H1 (cell line): ENCODE results near the gene FGGY. TPM values are rescaled to one million over a fixed set of nuclear protein-coding genes. Genes with fewer than 3 reads are reported as not detected.

Experiments used
- CTCF ChIA-PET: fragments of 300-600 bp; sonication (Branson Sonifier 250); formaldehyde crosslinking; loops from one replicate; lab custom pipeline; 2021; ENCODE audit not compliant: partially characterized antibody; lab: Charles Lee
- POLR2A ChIA-PET: fragments of 300-600 bp; sonication (Branson Sonifier 250); formaldehyde crosslinking; loops from one replicate; lab custom pipeline; 2021; ENCODE audit warnings: inconsistent platforms; ENCODE audit not compliant: partially characterized antibody; lab: Charles Lee
- DNase-seq, 2 experiments: peaks; one replicate each; pipeline versions ENCODE4 v3.0.0 to v3.0.0-alpha.2; 2010 to 2022; ENCODE audit warnings: low spot score in 2 of 2, low read depth in 1 of 2, mixed read lengths in 1 of 2
- FAIRE-seq: peaks from 2 replicates; lab custom pipeline; 2011; peaks lifted over from hg19 to GRCh38; lab: Jason Lieb, UNC
- H2AFZ ChIP-seq: 2 replicates; pipeline ENCODE4 v1.8.1; 2012; ENCODE audit warnings: low read length, inconsistent platforms
- H2AK5ac ChIP-seq: 2 replicates; pipeline ENCODE4 v1.6.1; 2013; ENCODE audit warnings: low read depth, low read length
- H2BK120ac ChIP-seq: replicated peaks from 2 replicates; pipeline ENCODE3; 2013; ENCODE audit warnings: low read depth, low read length, inconsistent platforms
- H2BK12ac ChIP-seq: 2 replicates; pipeline ENCODE4 v1.6.1; 2013; ENCODE audit warnings: low read depth, low read length
- H2BK15ac ChIP-seq: 2 replicates; pipeline ENCODE4 v1.6.1; 2013; ENCODE audit warnings: low read length
- H2BK20ac ChIP-seq: 2 replicates; pipeline ENCODE4 v1.6.1; 2013; ENCODE audit warnings: low read length
- H2BK5ac ChIP-seq: 2 replicates; pipeline ENCODE4 v1.6.1; 2013; ENCODE audit warnings: low read depth, low read length
- H3K14ac ChIP-seq: 2 replicates; pipeline ENCODE4 v1.6.1; 2013; ENCODE audit warnings: inconsistent platforms; ENCODE audit not compliant: insufficient read length
- H3K18ac ChIP-seq: 2 replicates; pipeline ENCODE4 v1.6.1; 2013; ENCODE audit warnings: low read length; ENCODE audit errors: extremely low read depth
- H3K23ac ChIP-seq: 2 replicates; pipeline ENCODE4 v1.6.1; 2013; ENCODE audit warnings: inconsistent platforms; ENCODE audit not compliant: insufficient read length
- H3K23me2 ChIP-seq: 2 replicates; pipeline ENCODE4 v1.6.1; 2013; ENCODE audit warnings: low read depth, low read length
- H3K27ac ChIP-seq: 2 replicates; pipeline ENCODE4 v1.6.1; 2011; ENCODE audit warnings: low read depth, low read length, inconsistent platforms
- H3K27me3 ChIP-seq, 4 experiments: replicated peaks in 1 of 4; 1 replicate in 1 of 4; 2 replicates in 3 of 4; pipeline versions ENCODE4 v1.6.1 to v1.8.1; 2011 to 2013; ENCODE audit warnings: low read length in 3 of 4, mild to moderate bottlenecking in 3 of 4, inconsistent platforms in 2 of 4, mixed read lengths in 2 of 4, moderate library complexity in 1 of 4; ENCODE audit not compliant: control insufficient read depth in 3 of 4, insufficient read depth in 3 of 4; ENCODE audit errors: extremely low read depth in 1 of 4
- H3K36me3 ChIP-seq, 4 experiments: 2 replicates each; pipeline versions ENCODE4 v1.6.1 to v1.8.1; 2011 to 2013; ENCODE audit warnings: mild to moderate bottlenecking in 4 of 4, low read length in 3 of 4, moderate library complexity in 2 of 4, control low read depth in 1 of 4, inconsistent platforms in 1 of 4; ENCODE audit not compliant: insufficient read depth in 4 of 4, control insufficient read depth in 2 of 4
- H3K4ac ChIP-seq: replicated peaks from 2 replicates; pipeline ENCODE3; 2013; ENCODE audit warnings: low read length, low read depth, mixed read lengths, inconsistent platforms; ENCODE audit not compliant: insufficient read length
- H3K4me1 ChIP-seq, 4 experiments: replicated peaks in 1 of 4; 1 replicate in 1 of 4; 2 replicates in 3 of 4; pipeline versions ENCODE4 v1.6.1 to v1.8.1; 2011 to 2013; ENCODE audit warnings: low read length in 3 of 4, inconsistent platforms in 2 of 4, mixed read lengths in 1 of 4; ENCODE audit not compliant: insufficient read depth in 4 of 4, control insufficient read depth in 3 of 4
- H3K4me2 ChIP-seq, 2 experiments: 2 replicates each; pipeline versions ENCODE4 v1.6.1 to v1.8.1; 2011 to 2013; ENCODE audit warnings: low read depth in 2 of 2, low read length in 2 of 2, control low read depth in 1 of 2, inconsistent platforms in 1 of 2, mild to moderate bottlenecking in 1 of 2; ENCODE audit not compliant: insufficient read depth in 1 of 2
- H3K4me3 ChIP-seq, 4 experiments: fragments of 200-600, 300-600 bp in 1 of 4; sonication (generic), shearing (Covaris generic), sonication (Bioruptor Twin) in 1 of 4; 2 replicates each; pipeline versions ENCODE4 v1.5.1 to v1.8.1; 2011 to 2016; ENCODE audit warnings: low read length in 4 of 4, low read depth in 3 of 4, control low read depth in 2 of 4, inconsistent platforms in 2 of 4, mild to moderate bottlenecking in 2 of 4, mixed read lengths in 1 of 4, moderate library complexity in 1 of 4; ENCODE audit not compliant: insufficient read depth in 2 of 4; ENCODE audit errors: extremely low read depth in 1 of 4
- H3K56ac ChIP-seq: replicated peaks from 2 replicates; pipeline ENCODE3; 2013; ENCODE audit warnings: low read depth, mild to moderate bottlenecking, mixed read lengths, low read length, inconsistent platforms; ENCODE audit not compliant: insufficient read length
- H3K79me1 ChIP-seq: 2 replicates; pipeline ENCODE4 v1.6.1; 2013; ENCODE audit warnings: low read depth, low read length, control low read depth
- H3K79me2 ChIP-seq, 2 experiments: 2 replicates each; pipeline versions ENCODE4 v1.6.1 to v1.8.1; 2012 to 2013; ENCODE audit warnings: low read length in 2 of 2, mild to moderate bottlenecking in 2 of 2, inconsistent platforms in 1 of 2; ENCODE audit not compliant: insufficient read depth in 2 of 2, control insufficient read depth in 1 of 2
- H3K9ac ChIP-seq, 4 experiments: replicated peaks in 1 of 4; 1 replicate in 1 of 4; 2 replicates in 3 of 4; pipeline versions ENCODE4 v1.6.1 to v1.8.1; 2011 to 2013; ENCODE audit warnings: low read depth in 3 of 4, low read length in 3 of 4, control low read depth in 2 of 4, mild to moderate bottlenecking in 2 of 4, moderate library complexity in 2 of 4, inconsistent platforms in 1 of 4; ENCODE audit errors: extremely low read depth in 1 of 4
- H3K9me3 ChIP-seq, 2 experiments: 2 replicates each; pipeline versions ENCODE4 v1.6.1 to v1.8.1; 2012 to 2013; ENCODE audit warnings: mild to moderate bottlenecking in 2 of 2, moderate library complexity in 2 of 2, control low read depth in 1 of 2, inconsistent platforms in 1 of 2, low read depth in 1 of 2, low read length in 1 of 2, mixed read lengths in 1 of 2; ENCODE audit not compliant: insufficient read depth in 2 of 2
- H4K20me1 ChIP-seq, 2 experiments: replicated peaks in 1 of 2; 2 replicates each; pipeline versions ENCODE3 to v1.8.1; 2011 to 2013; ENCODE audit warnings: inconsistent platforms in 2 of 2, low read length in 2 of 2, mild to moderate bottlenecking in 1 of 2; ENCODE audit not compliant: insufficient read depth in 2 of 2, control insufficient read depth in 1 of 2
- H4K5ac ChIP-seq: 2 replicates; pipeline ENCODE4 v1.6.1; 2013; ENCODE audit warnings: low read length, low read depth, mixed read lengths, inconsistent platforms; ENCODE audit not compliant: insufficient read length
- H4K8ac ChIP-seq: 2 replicates; pipeline ENCODE4 v1.8.0; 2013; ENCODE audit warnings: mild to moderate bottlenecking, moderate library complexity, low read length, inconsistent platforms; ENCODE audit not compliant: insufficient read depth; ENCODE audit errors: extremely low read depth
- H4K91ac ChIP-seq: replicated peaks from 2 replicates; pipeline ENCODE3; 2013; ENCODE audit warnings: low read length, mixed read lengths, inconsistent platforms; ENCODE audit not compliant: insufficient read length
- BRCA1 ChIP-seq: IDR thresholded peaks from 2 replicates; pipeline ENCODE4 v1.6.1; 2012; ENCODE audit warnings: low read depth, low read length, improper control_type of control experiment
- CBX5 ChIP-seq: fragments of 300-800, 300-1000 bp; sonication (generic); IDR thresholded peaks from 2 replicates; pipeline ENCODE4 v1.7.1; 2016; ENCODE audit warnings: antibody characterized with exemption, low read length, low read depth
- KDM5A ChIP-seq: fragments of 200-600 bp; IDR thresholded peaks from 2 replicates; pipeline ENCODE4 v1.7.1; 2012; ENCODE audit warnings: mild to moderate bottlenecking, low read length, inconsistent platforms, mixed read lengths
- RAD21 ChIP-seq, 2 experiments: IDR thresholded peaks in 1 of 2; conservative IDR thresholded peaks in 1 of 2; 2 replicates each; pipeline ENCODE4 v1.6.1; 2011; ENCODE audit warnings: low read depth in 2 of 2, low read length in 2 of 2, improper control_type of control experiment in 1 of 2, inconsistent platforms in 1 of 2, mild to moderate bottlenecking in 1 of 2, moderate library complexity in 1 of 2
- SIRT6 ChIP-seq: IDR thresholded peaks from one replicate; pipeline ENCODE4 v1.7.1; 2012; ENCODE audit warnings: low read length, inconsistent platforms
- WGBS, 2 experiments: shearing (Covaris generic) in 1 of 2; methylation state at CpG; one replicate each; pipeline versions ENCODE4 v1.1.6 to v1.1.7; 2013 to 2015; ENCODE audit warnings: low lambda C conversion rate in 2 of 2, mixed read lengths in 2 of 2, inconsistent platforms in 1 of 2, low coverage in 1 of 2, missing lambda C conversion rate in 1 of 2; ENCODE audit not compliant: insufficient replicate concordance in 2 of 2, insufficient coverage in 1 of 2, insufficient read length in 1 of 2; ENCODE audit errors: extremely low coverage in 1 of 2, missing lambda C conversion rate in 1 of 2; 5-methylcytosine and 5-hydroxymethylcytosine counted together
- polyA plus RNA-seq, 7 experiments: library from polyadenylated mRNA; depleted of rRNA in 3 of 7; stranded (reverse) in 5 of 7; unstranded in 2 of 7; fragments of >200 nt in 5 of 7; fragments of 200-250 nt in 2 of 7; gene quantifications; 1 replicate in 5 of 7; 2 replicates in 1 of 7; 4 replicates in 1 of 7; pipeline versions ENCODE4 v1.2.1 to v1.2.3, GENCODE V29; 2011 to 2013; ENCODE audit warnings: missing spikeins in 2 of 7, mixed read lengths in 2 of 7
- total RNA-seq: library from RNA; stranded (reverse); fragmentation: NEBNext Ultra II Directional; extraction: Animal tissue kit (Norgen Biotek cat#: 25700); gene quantifications from 2 replicates; pipeline ENCODE4 v1.2.1, GENCODE V29; 2021

The FGGY gene
- total and polyA plus RNA-seq, 2 of the 8 experiments (the other 6 are each of a cell fraction or from before 2014, with no cell fraction given), result 10.3 to 12.5 TPM

- no peak overlapping the region for H2BK20ac ChIP-seq
- H4K8ac ChIP-seq, result no peak overlapping the region
- FAIRE-seq, result no peak
- H3K9ac ChIP-seq, result no peak overlapping the region
- no peak for DNase-seq
- H3K4me2 ChIP-seq, result no peak overlapping the region
- no peak overlapping the region for H2BK15ac ChIP-seq
- no peaks in the 10 kb centered on the region for H3K23me2 ChIP-seq
- WGBS, 2 experiments, result 89% methylated on average over 4 of the region's 4 CpGs; no CpG with 5 or more reads in 1 of the 2 experiments
- no peak overlapping the region for H3K4ac ChIP-seq
- no peaks in the 10 kb centered on the region for H4K20me1 ChIP-seq
- no peak overlapping the region for H2BK120ac ChIP-seq
- H4K5ac ChIP-seq, result no peak overlapping the region
- H3K56ac ChIP-seq, result no peak overlapping the region
- no peak overlapping the region for H2AFZ ChIP-seq
- no peak overlapping the region for H3K18ac ChIP-seq
- H2BK5ac ChIP-seq, result no peak overlapping the region
- H3K27ac ChIP-seq, result no peak overlapping the region
- H3K9me3 ChIP-seq, result no peaks in the 10 kb centered on the region
- POLR2A ChIA-PET, result no interaction called here
- H3K14ac ChIP-seq, result no peak overlapping the region
- H3K79me1 ChIP-seq, result no peaks in the 10 kb centered on the region
- no peak overlapping the region for H3K4me3 ChIP-seq
- no peak overlapping the region for H4K91ac ChIP-seq
- H3K27me3 ChIP-seq, result no peaks in the 10 kb centered on the region
- no peak overlapping the region for H2BK12ac ChIP-seq
- H3K79me2 ChIP-seq, result no peaks in the 10 kb centered on the region
- H3K4me1 ChIP-seq, result peaks cover 0 to 6% (median 2%) of the 10 kb centered on the region in 4 experiments; a peak in 1 of 7 replicates
- no peaks in the 10 kb centered on the region for H3K36me3 ChIP-seq
- H2AK5ac ChIP-seq, result no peak overlapping the region
- CTCF ChIA-PET, result interaction anchor here (0.6 to 2.2 kb wide), 3 partner anchors 11 to 227 kb away, joined by 3 to 9 read pairs (median 3); no protein-coding TSS in a partner anchor
- no peak overlapping the region for H3K23ac ChIP-seq
- TF ChIP-seq BRCA1 (no peak), RAD21 (IDR thresholded peaks at IDR 0.05 in 1 of 2, conservative IDR thresholded peaks at IDR 0.05 in 1 of 2; ENCODE audit: low read depth in 2 of 2, low read length in 2 of 2) (no peak), CBX5 (no peak), KDM5A (no peak), SIRT6 (no peak)
These were observed 472.8 kb downstream of the FGGY start for GRCh38 chr1:59769736-59770095.
